HT1080 (cell line): Measurements from ENCODE around the gene GCSH. TPM values are rescaled to one million over a fixed set of nuclear protein-coding genes. Genes with fewer than 3 reads are reported as not detected.
A peak's percentile ranks its signal among the peaks of the same experiment; 100 is the strongest.

Experiments
- DNase-seq: peaks from one replicate; pipeline ENCODE4 v3.0.0-alpha.2; 2015; ENCODE audit warnings: low read depth
- total RNA-seq: library from RNA; depleted of rRNA; stranded (reverse); fragments of >200 nt; shearing (Covaris generic); gene quantifications from 2 replicates; pipeline ENCODE4 v1.2.3, GENCODE V29; 2014

Gene GCSH
- total RNA-seq, 1 experiment from 2014 or later: 47.4 TPM

- no peak for DNase-seq
Measured at GRCh38 chr16:81105946-81106345, 9.8 kb upstream of the GCSH start.

- DNase-seq: no peak
Measured at GRCh38 chr16:81101702-81102101, 5.5 kb upstream of the GCSH start.

GRCh38 chr16:81099958-81100357 is 3.8 kb upstream of the GCSH start:
- no peak for DNase-seq

- no peak for DNase-seq
Measured at GRCh38 chr16:81097230-81097629, 1.0 kb upstream of the GCSH start.

GRCh38 chr16:81096715-81097208 is 567 bp upstream of the GCSH start:
- DNase-seq: no peak

- DNase-seq: no peak
Measured at GRCh38 chr16:81095653-81095952, 592 bp downstream of the GCSH start.

GRCh38 chr16:81094771-81095251 is 1.4 kb downstream of the GCSH start:
- DNase-seq: no peak

- DNase-seq: no peak
Measured at GRCh38 chr16:81088836-81089235, 7.4 kb downstream of the GCSH start.

GRCh38 chr16:81081014-81081413 is 15.2 kb downstream of the GCSH start:
- no peak for DNase-seq

- no peak for DNase-seq
Measured at GRCh38 chr16:81080233-81080632, 16.0 kb downstream of the GCSH start.

GRCh38 chr16:81077076-81077940 is 18.9 kb downstream of the GCSH start, which contains the start of gene C16orf46:
Gene C16orf46, minus strand, starts transcription at chr16:81077238. Its CDS starts 13,283 bp downstream, at chr16:81063955.
- DNase-seq: peak; percentile 94

- DNase-seq: peak; percentile 82
Measured at GRCh38 chr16:81076566-81077075, 19.6 kb downstream of the GCSH start.

- DNase-seq: no peak
Measured at GRCh38 chr16:81073560-81074330, 22.4 kb downstream of the GCSH start.

GRCh38 chr16:81071805-81072204 is 24.4 kb downstream of the GCSH start:
- peak; percentile 56 for DNase-seq

GRCh38 chr16:81070979-81071378 is 25.2 kb downstream of the GCSH start:
- no peak for DNase-seq

GRCh38 chr16:81069063-81069462 is 27.1 kb downstream of the GCSH start:
- DNase-seq: no peak

GRCh38 chr16:81067166-81067565 is 29.0 kb downstream of the GCSH start:
- DNase-seq: no peak

GRCh38 chr16:81066681-81067080 is 29.5 kb downstream of the GCSH start:
- DNase-seq: no peak

- no peak for DNase-seq
Measured at GRCh38 chr16:81061871-81062608, 34.2 kb downstream of the GCSH start.

- no peak for DNase-seq
Measured at GRCh38 chr16:81061307-81061640, 34.9 kb downstream of the GCSH start.

- no peak for DNase-seq
Measured at GRCh38 chr16:81060576-81061306, 35.5 kb downstream of the GCSH start.
